Esophagus squamous epithelium (tissue), 5 donors: Measurements from ENCODE around the gene OPRM1. TPM values are rescaled to one million over a fixed set of nuclear protein-coding genes. Genes with fewer than 3 reads are reported as not detected.
A peak's percentile ranks its signal among the peaks of the same experiment; 100 is the strongest.

Experiments used
- DNase-seq: peaks from one replicate; lab custom pipeline; 2025; lab: John Stamatoyannopoulos, UW
- H3K27ac ChIP-seq, 4 donors: fragments of 200-600 bp; sonication (generic); one replicate each; pipeline ENCODE4 v1.5.1; 2016 to 2019; ENCODE audit warnings: mild to moderate bottlenecking in 1 of 4
- H3K27me3 ChIP-seq, 4 donors: fragments of 200-600 bp; sonication (generic); 1 replicate in 3 of 4; 2 replicates in 1 of 4; pipeline versions ENCODE4 v1.5.1 to v1.6.0; 2017 to 2021; ENCODE audit warnings: antibody characterized with exemption in 1 of 4
- H3K36me3 ChIP-seq, 3 donors: fragments of 200-600 bp; sonication (generic); one replicate each; pipeline ENCODE4 v1.5.1; 2016 to 2019
- H3K4me1 ChIP-seq, 3 donors: fragments of 200-600 bp; sonication (generic); one replicate each; pipeline ENCODE4 v1.5.1; 2017 to 2019
- H3K4me3 ChIP-seq, 4 donors: fragments of 200-600 bp; sonication (generic); 1 replicate in 3 of 4; 2 replicates in 1 of 4; pipeline ENCODE4 v1.5.1; 2016 to 2019; ENCODE audit warnings: mild to moderate bottlenecking in 2 of 4, moderate library complexity in 1 of 4
- H3K9me3 ChIP-seq, 3 donors: fragments of 200-600 bp; sonication (generic); one replicate each; pipeline ENCODE4 v1.5.1; 2016 to 2019
- CTCF ChIP-seq, 6 experiments: fragments of 450-650 bp in 4 of 6; fragments of 200-600 bp in 2 of 6; sonication (generic) in 2 of 6; IDR thresholded peaks; one replicate each; pipeline ENCODE4 v1.5.1; 2016 to 2019; ENCODE audit warnings: antibody characterized with exemption in 6 of 6, mild to moderate bottlenecking in 4 of 6, moderate library complexity in 4 of 6
- POLR2A ChIP-seq, 4 donors: fragments of 450-650 bp; IDR thresholded peaks; one replicate each; pipeline ENCODE4 v1.6.1; 2017; ENCODE audit warnings: antibody characterized with exemption in 4 of 4, mild to moderate bottlenecking in 4 of 4, moderate library complexity in 3 of 4
- WGBS, 2 donors: methylation state at CpG; one replicate each; pipeline ENCODE4 v1.1.5; 2018; 5-methylcytosine and 5-hydroxymethylcytosine counted together
- intact Hi-C: fragments of 100-400 bp; cut with DNase I; formaldehyde crosslinking; loops from one replicate; pipeline ENCODE4 v1.15.0; 2022
- total RNA-seq, 4 donors: library from RNA; depleted of rRNA; stranded (reverse); fragments of >200 nt; gene quantifications; one replicate each; pipeline ENCODE4 v1.1.0, GENCODE V29; 2016
- donor health status: DM: yes; HTN: yes; CAD: no.

Gene OPRM1
- total RNA-seq, 4 donors from 2014 or later: not detected

DNA sequence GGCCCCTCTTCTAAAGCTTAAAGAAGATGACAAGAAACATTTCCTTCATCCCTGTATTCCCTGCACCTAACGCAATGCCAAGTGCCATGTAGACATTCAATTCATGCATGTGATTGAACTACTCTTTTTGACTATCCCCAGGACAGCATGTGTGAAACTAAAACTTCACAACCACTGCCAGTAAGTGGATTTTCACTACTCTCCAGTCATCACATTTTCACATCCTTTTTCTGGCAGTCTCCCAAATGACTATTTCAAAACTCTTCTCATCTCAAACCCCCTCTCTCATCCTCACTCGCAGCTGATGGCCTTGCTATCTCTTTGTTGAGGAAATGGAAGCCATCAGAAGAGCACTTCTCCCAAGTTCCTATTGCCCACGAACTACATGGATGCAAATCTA, 122.6 kb downstream of the OPRM1 start:
- no peak for DNase-seq
- H3K36me3 ChIP-seq: no peaks in the 10 kb centered on the region
- TF ChIP-seq POLR2A (IDR thresholded peaks at IDR 0.05) (no peak), CTCF (IDR thresholded peaks at IDR 0.05) (no peak)
- H3K4me1 ChIP-seq: peaks cover 0 to 20% (median 9%) of the 10 kb centered on the region in 3 donors
- H3K9me3 ChIP-seq: no peaks in the 10 kb centered on the region
- intact Hi-C loops: no loop called here
- no peak overlapping the region for H3K27ac ChIP-seq
- 56 to 80% methylated on average over 3 of the region's 3 CpGs for WGBS, 2 donors
- H3K27me3 ChIP-seq: no peaks in the 10 kb centered on the region
- no peak overlapping the region for H3K4me3 ChIP-seq

DNA sequence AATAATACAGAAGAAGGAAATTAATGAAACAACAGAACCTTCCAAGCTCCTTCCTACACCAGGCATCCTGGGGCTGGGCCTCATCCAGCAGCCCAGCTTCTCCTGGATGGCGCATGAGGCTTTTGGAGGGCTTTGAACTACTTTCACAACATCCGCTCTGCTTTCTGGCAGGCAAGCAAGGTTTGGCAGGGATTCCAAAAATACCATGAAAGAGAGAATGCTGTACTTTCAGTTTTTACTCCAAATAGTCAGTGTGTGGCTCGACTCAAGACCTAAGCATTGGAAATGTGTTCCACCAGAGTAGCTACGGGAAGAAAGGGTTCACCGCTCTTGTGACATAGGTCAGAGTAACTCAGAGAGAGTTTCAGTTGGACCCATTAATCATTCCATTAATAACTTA, 125.4 kb downstream of the OPRM1 start:
- no peak for DNase-seq
- H3K4me1 ChIP-seq: peaks cover 0 to 16% (median 0%) of the 10 kb centered on the region in 3 donors
- peak overlapping the region in 3 of 4 donors; percentile 17 to 51 (median 25) for H3K27ac ChIP-seq
- no peak for TF ChIP-seq CTCF (IDR thresholded peaks at IDR 0.05)
- no peak for TF ChIP-seq POLR2A (IDR thresholded peaks at IDR 0.05)
- WGBS, 2 donors: 24 to 26% methylated on average over 5 of the region's 5 CpGs
- no peaks in the 10 kb centered on the region for H3K36me3 ChIP-seq
- no peaks in the 10 kb centered on the region for H3K9me3 ChIP-seq
- H3K27me3 ChIP-seq: no peaks in the 10 kb centered on the region
- intact Hi-C loops: no loop called here
- peak overlapping the region in 1 of 4 donors; percentile 1 for H3K4me3 ChIP-seq

- no peaks in the 10 kb centered on the region for H3K27me3 ChIP-seq
- peaks cover 0 to 16% (median 0%) of the 10 kb centered on the region in 3 donors for H3K4me1 ChIP-seq
- no peak overlapping the region for H3K4me3 ChIP-seq
- intact Hi-C loops: no loop called here
- DNase-seq: no peak
- no peak for TF ChIP-seq POLR2A (IDR thresholded peaks at IDR 0.05)
- no peak for TF ChIP-seq CTCF (IDR thresholded peaks at IDR 0.05)
- H3K27ac ChIP-seq: no peak overlapping the region
- H3K9me3 ChIP-seq: no peaks in the 10 kb centered on the region
- 65 to 83% methylated on average over 1 to 2 of the region's 2 CpGs for WGBS, 2 donors
- H3K36me3 ChIP-seq: no peaks in the 10 kb centered on the region
Observed at GRCh38 chr6:154165478-154165877, 126.4 kb downstream of the OPRM1 start.

GRCh38 chr6:154166140-154166539, 127.1 kb downstream of the OPRM1 start:
- WGBS, 2 donors: 78% methylated on average over 9 of the region's 9 CpGs
- DNase-seq: no peak
- no peak overlapping the region for H3K4me3 ChIP-seq
- no peaks in the 10 kb centered on the region for H3K36me3 ChIP-seq
- H3K9me3 ChIP-seq: no peaks in the 10 kb centered on the region
- peaks cover 0 to 16% (median 0%) of the 10 kb centered on the region in 3 donors for H3K4me1 ChIP-seq
- H3K27me3 ChIP-seq: no peaks in the 10 kb centered on the region
- TF ChIP-seq POLR2A (IDR thresholded peaks at IDR 0.05) (no peak), CTCF (IDR thresholded peaks at IDR 0.05) (peak in 1 of 6 experiments; percentile 28)
- intact Hi-C loops: no loop called here
- no peak overlapping the region for H3K27ac ChIP-seq

GRCh38 chr6:154167126-154167525, 128.1 kb downstream of the OPRM1 start:
- Histone ChIP-seq H3K4me1 (peaks cover 0 to 16% (median 0%) of the 10 kb centered on the region in 3 donors), H3K36me3 (peaks cover 0 to under 1% (median 0%) of the 10 kb centered on the region in 3 donors), H3K9me3 (no peaks in the 10 kb centered on the region), H3K4me3 (no peak overlapping the region), H3K27ac (no peak overlapping the region), H3K27me3 (no peaks in the 10 kb centered on the region)
- intact Hi-C loops: no loop called here
- DNase-seq: no peak
- TF ChIP-seq POLR2A (IDR thresholded peaks at IDR 0.05) (no peak), CTCF (IDR thresholded peaks at IDR 0.05) (no peak)
- WGBS, 2 donors: 64 to 69% methylated on average over 2 of the region's 2 CpGs
